ENCODE results near the gene WASHC3. TPM values are rescaled to one million over a fixed set of nuclear protein-coding genes. Genes with fewer than 3 reads are reported as not detected.

The WASHC3 gene
- total RNA-seq, 2 donors from 2014 or later: 22.1 to 37.0 TPM

DNA sequence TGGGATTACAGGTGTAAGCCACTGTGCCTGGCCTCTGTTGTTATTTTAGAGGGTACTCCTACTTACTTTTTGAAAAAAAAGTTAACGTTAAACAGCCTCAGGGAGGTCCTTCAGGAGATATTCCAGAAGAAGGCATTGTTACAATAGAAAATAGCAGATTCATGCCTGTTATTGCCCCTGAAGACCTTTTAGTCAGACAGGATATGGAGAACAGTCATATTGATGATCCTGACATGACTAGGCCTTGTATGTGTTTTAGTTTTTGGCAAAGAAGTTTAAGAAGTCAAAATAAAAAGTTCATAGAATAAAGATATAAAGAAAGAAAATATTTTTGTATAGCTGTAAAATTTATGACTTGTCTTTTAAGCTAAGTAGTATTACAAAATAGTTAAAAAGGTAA is 45.3 kb downstream of the WASHC3 start:
- no peaks in the 10 kb centered on the region for H3K9me3 Mint-ChIP-seq
- H3K27ac Mint-ChIP-seq: peak overlapping the region in 1 of 2 donors; percentile 29
- ATAC-seq (peak in 1 of 2 donors; percentile 98), DNase-seq (ENCODE audit: low spot score in 2 of 2) (no peak)
- H3K36me3 Mint-ChIP-seq: no peaks in the 10 kb centered on the region

- DNase-seq (ENCODE audit: low spot score in 2 of 2): no peak
- H3K9me3 Mint-ChIP-seq: no peaks in the 10 kb centered on the region
- ATAC-seq: no peak
- no peaks in the 10 kb centered on the region for H3K36me3 Mint-ChIP-seq
- peak overlapping the region in 1 of 2 donors; percentile 9 for H3K27ac Mint-ChIP-seq
Measured at GRCh38 chr12:102010265-102010994, 51.4 kb downstream of the WASHC3 start.

GRCh38 chr12:102009796-102010195 is 52.0 kb downstream of the WASHC3 start:
- no peaks in the 10 kb centered on the region for H3K36me3 Mint-ChIP-seq
- H3K9me3 Mint-ChIP-seq: no peaks in the 10 kb centered on the region
- no peak for ATAC-seq
- H3K27ac Mint-ChIP-seq: peak overlapping the region in 1 of 2 donors; percentile 9
- DNase-seq (ENCODE audit: low spot score in 2 of 2): no peak

- no peaks in the 10 kb centered on the region for H3K9me3 Mint-ChIP-seq
- no peak for ATAC-seq
- DNase-seq (ENCODE audit: low spot score in 2 of 2): no peak
- no peaks in the 10 kb centered on the region for H3K36me3 Mint-ChIP-seq
- H3K27ac Mint-ChIP-seq: peak overlapping the region in 1 of 2 donors; percentile 20
Measured at GRCh38 chr12:102008615-102009126, 53.1 kb downstream of the WASHC3 start.

- ATAC-seq (no peak), DNase-seq (ENCODE audit: low spot score in 2 of 2) (no peak)
- H3K27ac Mint-ChIP-seq: peak overlapping the region in 1 of 2 donors; percentile 39
- no peaks in the 10 kb centered on the region for H3K9me3 Mint-ChIP-seq
- H3K36me3 Mint-ChIP-seq: no peaks in the 10 kb centered on the region
Measured at GRCh38 chr12:102005256-102005655, 56.5 kb downstream of the WASHC3 start.

DNA sequence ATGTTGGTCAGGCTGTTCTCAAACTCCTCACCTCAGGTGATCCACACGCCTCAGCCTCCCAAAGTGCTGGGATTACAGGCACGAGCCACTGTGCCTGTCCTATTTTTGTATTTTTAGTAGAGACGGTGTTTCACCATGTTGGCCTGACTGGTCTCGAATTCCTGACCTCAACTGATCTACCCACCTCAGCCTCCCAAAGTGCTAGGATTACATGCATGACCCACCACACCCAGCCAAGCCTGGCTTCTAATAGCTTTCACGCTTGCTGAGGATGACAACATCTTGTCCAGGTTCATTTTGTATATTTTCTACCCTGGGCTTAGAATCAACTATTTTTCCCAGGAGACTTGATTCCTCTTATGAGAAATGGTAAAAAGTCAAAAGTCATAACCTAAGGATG is 64.7 kb downstream of the WASHC3 start:
- no peaks in the 10 kb centered on the region for H3K9me3 Mint-ChIP-seq

DNA sequence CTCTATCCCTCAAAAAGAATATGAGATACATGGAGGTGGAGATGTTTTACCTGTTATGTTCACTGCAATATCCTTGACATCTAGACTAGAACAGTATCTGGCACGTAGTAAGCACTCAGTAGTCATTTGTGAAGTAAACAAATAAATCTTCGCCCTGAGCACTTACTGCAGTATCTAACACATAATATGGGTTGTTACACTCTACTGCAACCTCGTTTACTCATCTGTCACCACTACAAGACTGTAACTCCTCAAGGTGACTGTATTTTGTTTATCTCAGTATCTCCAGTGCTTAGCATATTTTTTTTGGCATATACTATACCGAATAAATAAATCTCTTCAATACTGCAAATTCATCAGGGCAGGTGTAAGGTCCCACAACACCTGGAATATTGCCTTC is 66.1 kb downstream of the WASHC3 start:
- no peaks in the 10 kb centered on the region for H3K36me3 Mint-ChIP-seq

More for the DNA sequence above, 64.7 kb downstream of the WASHC3 start:
- ATAC-seq: no peak
- Mint-ChIP-seq H3K27ac (no peak overlapping the region), H3K36me3 (no peaks in the 10 kb centered on the region)
- no peak for DNase-seq (ENCODE audit: low spot score in 2 of 2)

GRCh38 chr12:101992091-101992490 is 69.7 kb downstream of the WASHC3 start:
- Mint-ChIP-seq H3K27ac (no peak overlapping the region), H3K9me3 (no peaks in the 10 kb centered on the region), H3K36me3 (no peaks in the 10 kb centered on the region)
- DNase-seq (ENCODE audit: low spot score in 2 of 2): no peak
- ATAC-seq: no peak

More for the DNA sequence above, 66.1 kb downstream of the WASHC3 start:
- DNase-seq (ENCODE audit: low spot score in 2 of 2) (no peak), ATAC-seq (no peak)
- Mint-ChIP-seq H3K9me3 (no peaks in the 10 kb centered on the region), H3K27ac (no peak overlapping the region)

GRCh38 chr12:101982307-101982706 is 79.5 kb downstream of the WASHC3 start:
- Mint-ChIP-seq H3K27ac (no peak overlapping the region), H3K9me3 (peaks cover 0 to 4% of the 10 kb centered on the region in 2 donors), H3K36me3 (no peaks in the 10 kb centered on the region)
- ATAC-seq (no peak), DNase-seq (ENCODE audit: low spot score in 2 of 2) (no peak)

- ATAC-seq (no peak), DNase-seq (ENCODE audit: low spot score in 2 of 2) (no peak)
- Mint-ChIP-seq H3K9me3 (peaks cover 0 to 4% of the 10 kb centered on the region in 2 donors), H3K27ac (no peak overlapping the region), H3K36me3 (no peaks in the 10 kb centered on the region)
Measured at GRCh38 chr12:101981868-101982267, 79.9 kb downstream of the WASHC3 start.

- Mint-ChIP-seq H3K9me3 (no peaks in the 10 kb centered on the region), H3K27ac (no peak overlapping the region), H3K36me3 (no peaks in the 10 kb centered on the region)
- ATAC-seq (peak in 1 of 2 donors; percentile 97), DNase-seq (ENCODE audit: low spot score in 2 of 2) (peak in 1 of 2 donors; percentile 7)
Measured at GRCh38 chr12:101968770-101969169, 93.0 kb downstream of the WASHC3 start.

- Mint-ChIP-seq H3K9me3 (no peaks in the 10 kb centered on the region), H3K36me3 (no peaks in the 10 kb centered on the region), H3K27ac (no peak overlapping the region)
- ATAC-seq: peak in 1 of 2 donors; percentile 12
- no peak for DNase-seq (ENCODE audit: low spot score in 2 of 2)
Measured at GRCh38 chr12:101967506-101967905, 94.3 kb downstream of the WASHC3 start.

DNA sequence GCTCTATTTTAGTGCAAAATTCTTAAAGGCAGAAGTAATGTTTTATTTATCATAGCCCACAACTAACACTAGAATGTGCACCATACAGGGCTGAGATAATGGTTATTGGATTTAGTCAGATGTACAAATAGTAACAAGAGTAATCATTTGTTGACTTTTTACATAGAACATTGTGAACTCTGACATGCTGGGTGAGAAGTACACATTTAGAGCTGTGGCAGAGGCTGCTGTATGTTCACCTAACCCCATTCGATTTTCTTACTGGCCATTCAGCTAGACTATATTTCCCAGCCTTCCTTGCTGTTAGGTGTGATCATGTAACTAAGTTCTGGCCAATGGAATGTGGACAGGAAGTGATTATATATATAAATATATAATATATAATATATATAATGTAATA is 95.3 kb downstream of the WASHC3 start:
- H3K9me3 Mint-ChIP-seq: no peaks in the 10 kb centered on the region
- no peak overlapping the region for H3K27ac Mint-ChIP-seq
- no peak for DNase-seq (ENCODE audit: low spot score in 2 of 2)
- no peak for ATAC-seq
- H3K36me3 Mint-ChIP-seq: no peaks in the 10 kb centered on the region

DNA sequence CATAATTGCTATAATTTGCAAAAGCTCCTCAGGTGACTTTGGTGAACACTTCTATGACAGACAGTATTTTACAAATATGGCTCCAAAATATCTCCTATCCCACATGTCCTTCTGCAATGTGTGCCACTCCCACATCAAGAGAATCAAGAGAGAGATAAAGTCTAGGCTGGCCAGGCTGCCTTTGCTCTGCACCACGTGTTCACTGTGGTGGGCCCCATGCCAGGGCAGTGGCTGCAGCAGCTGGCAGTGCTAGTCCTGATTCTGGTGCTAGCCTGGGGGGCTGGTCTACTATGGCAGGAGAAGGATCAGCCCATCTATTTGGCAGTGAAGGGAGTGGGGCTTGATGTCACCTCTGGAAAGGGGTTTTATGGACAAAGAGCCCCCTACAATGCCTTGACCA is 98.1 kb downstream of the WASHC3 start:
- peaks cover 6 to 8% of the 10 kb centered on the region in 2 donors for H3K9me3 Mint-ChIP-seq
- H3K27ac Mint-ChIP-seq: no peak overlapping the region
- H3K36me3 Mint-ChIP-seq: no peaks in the 10 kb centered on the region
- ATAC-seq: no peak
- DNase-seq (ENCODE audit: low spot score in 2 of 2): no peak

Other genes starting within 250 kb of the WASHC3 start
- gene GNPTAB, start 231.0 kb downstream of the WASHC3 start, total RNA-seq: 10 to 100 TPM; 22.2 to 48.0 TPM
- gene DRAM1, start 184.4 kb downstream of the WASHC3 start, total RNA-seq: 1 to 10 TPM; 5.1 to 5.6 TPM
- gene NUP37, start 58.1 kb upstream of the WASHC3 start, total RNA-seq: 100 to 1,000 TPM in 1 of 2 donors, 10 to 100 TPM in 1; 95.8 to 101 TPM
- 10 to 100 TPM; 18.0 to 26.5 TPM for gene PARPBP, start 58.2 kb upstream of the WASHC3 start, total RNA-seq
- gene PMCH, start 135.8 kb upstream of the WASHC3 start, total RNA-seq: under 1 TPM in 1 of 2 donors, not detected in 1; 0.35 TPM